HG03159 (cell line): ENCODE results near the gene E2F1.
"Not testable (repeated sequence)": the region's sequence is repeated elsewhere in the genome, so short reads cannot be mapped to it uniquely, and the experiment has no call there.

Experiments
- ATAC-seq: cut with Tn5 transposase; IDR thresholded peaks from one replicate; pipeline ENCODE4 v1.9.1; 2021; ENCODE audit warnings: mild to moderate bottlenecking, moderate library complexity; ENCODE audit not compliant: unreplicated experiment

E2F1 gene

GRCh38 chr20:33646191-33646590 is 40.0 kb downstream of the E2F1 start:
- no peak for ATAC-seq

GRCh38 chr20:33645396-33645795 is 40.8 kb downstream of the E2F1 start:
- no peak for ATAC-seq

GRCh38 chr20:33645072-33645358 is 41.2 kb downstream of the E2F1 start:
- no peak for ATAC-seq

GRCh38 chr20:33644313-33645071 is 41.7 kb downstream of the E2F1 start:
- ATAC-seq, result no peak

- ATAC-seq, result no peak
Measured at GRCh38 chr20:33640287-33640686, 45.9 kb downstream of the E2F1 start.

- ATAC-seq, result no peak
Measured at GRCh38 chr20:33636776-33637175, 49.4 kb downstream of the E2F1 start.

GRCh38 chr20:33635341-33635740 is 50.8 kb downstream of the E2F1 start:
- no peak for ATAC-seq

GRCh38 chr20:33631910-33632309 is 54.3 kb downstream of the E2F1 start:
- not testable (repeated sequence) for ATAC-seq

GRCh38 chr20:33630507-33630906 is 55.7 kb downstream of the E2F1 start:
- no peak for ATAC-seq

- ATAC-seq, result no peak
Measured at GRCh38 chr20:33629979-33630378, 56.2 kb downstream of the E2F1 start.

GRCh38 chr20:33629533-33629932 is 56.7 kb downstream of the E2F1 start:
- no peak for ATAC-seq

- ATAC-seq, result no peak
Measured at GRCh38 chr20:33627577-33628216, 58.5 kb downstream of the E2F1 start.

- no peak for ATAC-seq
Measured at GRCh38 chr20:33626190-33626589, 60.0 kb downstream of the E2F1 start.
